Effector memory CD4-positive, alpha-beta T cell (primary cell): Measurements from ENCODE around the gene BRINP2.

Experiments used
- DNase-seq, 3 donors: peaks; one replicate each; pipeline ENCODE4 v3.0.0-alpha.2; 2020
- H3K27ac ChIP-seq: 2 replicates; pipeline ENCODE4 v1.7.0; 2013; ENCODE audit warnings: mild to moderate bottlenecking, low read length, moderate library complexity; ENCODE audit not compliant: insufficient read depth, poor library complexity, severe bottlenecking
- H3K27me3 ChIP-seq: replicated peaks from 2 replicates; pipeline ENCODE4 v1.7.0; 2013; ENCODE audit warnings: mild to moderate bottlenecking, low read length; ENCODE audit not compliant: insufficient read depth, control insufficient read depth, poor library complexity, severe bottlenecking
- H3K36me3 ChIP-seq: 2 replicates; pipeline ENCODE4 v1.7.0; 2013; ENCODE audit warnings: mild to moderate bottlenecking, low read length, moderate library complexity; ENCODE audit not compliant: control insufficient read depth, insufficient read depth
- H3K4me1 ChIP-seq: 2 replicates; pipeline ENCODE4 v1.7.0; 2013; ENCODE audit warnings: low read length, mild to moderate bottlenecking; ENCODE audit not compliant: control insufficient read depth, insufficient read depth, poor library complexity, severe bottlenecking
- H3K4me3 ChIP-seq: 2 replicates; pipeline ENCODE4 v1.7.0; 2013; ENCODE audit warnings: low read length, low read depth, mild to moderate bottlenecking; ENCODE audit not compliant: insufficient read depth, poor library complexity, severe bottlenecking
- H3K9me3 ChIP-seq: 2 replicates; pipeline ENCODE4 v1.7.0; 2013; ENCODE audit warnings: mild to moderate bottlenecking, low read length, moderate library complexity; ENCODE audit not compliant: control insufficient read depth

Gene BRINP2

GRCh38 chr1:177257128-177257527 lies 86.4 kb downstream of the BRINP2 start:
- Histone ChIP-seq H3K27me3 (no peaks in the 10 kb centered on the region), H3K27ac (no peak overlapping the region), H3K36me3 (no peaks in the 10 kb centered on the region), H3K4me1 (no peaks in the 10 kb centered on the region), H3K9me3 (no peaks in the 10 kb centered on the region), H3K4me3 (no peak overlapping the region)
- DNase-seq, result no peak

- no peaks in the 10 kb centered on the region for H3K36me3 ChIP-seq
- H3K4me3 ChIP-seq, result no peak overlapping the region
- H3K27me3 ChIP-seq, result no peaks in the 10 kb centered on the region
- no peak overlapping the region for H3K27ac ChIP-seq
- H3K4me1 ChIP-seq, result no peaks in the 10 kb centered on the region
- H3K9me3 ChIP-seq, result no peaks in the 10 kb centered on the region
- no peak for DNase-seq
These were observed 86.8 kb downstream of the BRINP2 start for GRCh38 chr1:177257576-177257975.

- Histone ChIP-seq H3K27ac (no peak overlapping the region), H3K9me3 (no peaks in the 10 kb centered on the region), H3K36me3 (no peaks in the 10 kb centered on the region), H3K4me3 (no peak overlapping the region), H3K4me1 (no peaks in the 10 kb centered on the region), H3K27me3 (no peaks in the 10 kb centered on the region)
- no peak for DNase-seq
These were observed 100.1 kb downstream of the BRINP2 start for GRCh38 chr1:177270863-177271262.

GRCh38 chr1:177273141-177273540 lies 102.4 kb downstream of the BRINP2 start:
- H3K9me3 ChIP-seq, result no peaks in the 10 kb centered on the region
- no peaks in the 10 kb centered on the region for H3K4me1 ChIP-seq
- H3K27ac ChIP-seq, result no peak overlapping the region
- H3K27me3 ChIP-seq, result no peaks in the 10 kb centered on the region
- H3K36me3 ChIP-seq, result no peaks in the 10 kb centered on the region
- DNase-seq, result no peak
- no peak overlapping the region for H3K4me3 ChIP-seq

- Histone ChIP-seq H3K4me1 (no peaks in the 10 kb centered on the region), H3K27ac (no peak overlapping the region), H3K27me3 (no peaks in the 10 kb centered on the region), H3K4me3 (no peak overlapping the region), H3K9me3 (no peaks in the 10 kb centered on the region), H3K36me3 (no peaks in the 10 kb centered on the region)
- DNase-seq, result no peak
These were observed 104.0 kb downstream of the BRINP2 start for GRCh38 chr1:177274687-177275211.

- no peaks in the 10 kb centered on the region for H3K36me3 ChIP-seq
- H3K4me1 ChIP-seq, result no peaks in the 10 kb centered on the region
- H3K27ac ChIP-seq, result no peak overlapping the region
- H3K9me3 ChIP-seq, result no peaks in the 10 kb centered on the region
- H3K27me3 ChIP-seq, result no peaks in the 10 kb centered on the region
- no peak overlapping the region for H3K4me3 ChIP-seq
- DNase-seq, result no peak
These were observed 105.0 kb downstream of the BRINP2 start for GRCh38 chr1:177275736-177276135.

GRCh38 chr1:177278626-177279390 lies 108.0 kb downstream of the BRINP2 start:
- H3K4me3 ChIP-seq, result no peak overlapping the region
- H3K36me3 ChIP-seq, result no peaks in the 10 kb centered on the region
- no peaks in the 10 kb centered on the region for H3K4me1 ChIP-seq
- H3K27ac ChIP-seq, result no peak overlapping the region
- no peaks in the 10 kb centered on the region for H3K27me3 ChIP-seq
- H3K9me3 ChIP-seq, result no peaks in the 10 kb centered on the region
- no peak for DNase-seq

- Histone ChIP-seq H3K36me3 (no peaks in the 10 kb centered on the region), H3K9me3 (no peaks in the 10 kb centered on the region), H3K27me3 (no peaks in the 10 kb centered on the region), H3K27ac (no peak overlapping the region), H3K4me1 (no peaks in the 10 kb centered on the region), H3K4me3 (no peak overlapping the region)
- DNase-seq, result no peak
These were observed 111.1 kb downstream of the BRINP2 start for GRCh38 chr1:177281901-177282300.

GRCh38 chr1:177282976-177283375 lies 112.2 kb downstream of the BRINP2 start:
- Histone ChIP-seq H3K4me1 (no peaks in the 10 kb centered on the region), H3K36me3 (no peaks in the 10 kb centered on the region), H3K9me3 (no peaks in the 10 kb centered on the region), H3K4me3 (no peak overlapping the region), H3K27me3 (no peaks in the 10 kb centered on the region), H3K27ac (no peak overlapping the region)
- no peak for DNase-seq

GRCh38 chr1:177283380-177283779 lies 112.6 kb downstream of the BRINP2 start:
- no peaks in the 10 kb centered on the region for H3K27me3 ChIP-seq
- H3K36me3 ChIP-seq, result no peaks in the 10 kb centered on the region
- no peak for DNase-seq
- H3K27ac ChIP-seq, result no peak overlapping the region
- H3K9me3 ChIP-seq, result no peaks in the 10 kb centered on the region
- H3K4me1 ChIP-seq, result no peaks in the 10 kb centered on the region
- H3K4me3 ChIP-seq, result no peak overlapping the region
